Measurements from ENCODE around the gene SPATS2L.

SPATS2L gene

DNA sequence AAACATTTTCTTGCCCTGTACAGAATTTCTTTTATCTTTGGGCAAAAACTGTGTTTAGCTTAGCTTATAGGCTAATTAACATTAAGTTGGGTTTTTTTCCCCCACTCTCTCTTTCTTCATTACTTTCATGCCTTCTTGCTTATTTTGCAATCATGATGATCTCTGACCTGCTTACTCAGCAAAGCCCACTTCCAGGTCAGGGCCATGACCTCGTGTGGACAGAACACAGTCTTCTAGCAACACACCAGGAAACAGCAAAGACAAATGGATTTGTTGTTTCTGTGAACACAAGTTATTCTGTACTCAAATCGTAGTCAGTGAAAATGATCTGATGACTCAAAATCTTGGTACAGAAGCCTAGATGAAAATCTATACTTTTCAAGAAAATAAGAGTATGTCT is 60.7 kb downstream of the SPATS2L start:
- Histone ChIP-seq H3K9me3 (ENCODE audit: control insufficient read depth, insufficient read depth, low read depth, low read length) (no peaks in the 10 kb centered on the region), H3K36me3 (ENCODE audit: control insufficient read depth in 2 of 2, insufficient read depth in 1 of 2, low read length in 2 of 2) (no peaks in the 10 kb centered on the region), H3K4me1 (ENCODE audit: control insufficient read depth, insufficient read depth, low read length) (0 out of 2 replicates have a peak, but pooled peaks cover 3% of the 10 kb centered on the region), H3K27ac (ENCODE audit: extremely low read depth, low read depth, low read length) (no peak overlapping the region), H3K4me3 (ENCODE audit: low read depth, low read length) (no peak overlapping the region)
- CTCF ChIA-PET, result no interaction called here
- POLR2A ChIA-PET, result no interaction called here
- TF ChIP-seq ZNF354C (tag by site-specific recombination; IDR thresholded peaks at IDR 0.05; ENCODE audit: borderline replicate concordance, low read depth) (no peak), ZNF324 (tag by site-specific recombination; IDR thresholded peaks at IDR 0.05) (no peak), ZNF777 (tag by site-specific recombination; IDR thresholded peaks at IDR 0.05; ENCODE audit: borderline replicate concordance) (no peak), ZNF660 (tag by site-specific recombination; IDR thresholded peaks at IDR 0.05) (no peak), ZNF202 (tag by site-specific recombination; IDR thresholded peaks at IDR 0.05; ENCODE audit: borderline replicate concordance) (no peak)
- TF ChIP-seq, protein P1, sequence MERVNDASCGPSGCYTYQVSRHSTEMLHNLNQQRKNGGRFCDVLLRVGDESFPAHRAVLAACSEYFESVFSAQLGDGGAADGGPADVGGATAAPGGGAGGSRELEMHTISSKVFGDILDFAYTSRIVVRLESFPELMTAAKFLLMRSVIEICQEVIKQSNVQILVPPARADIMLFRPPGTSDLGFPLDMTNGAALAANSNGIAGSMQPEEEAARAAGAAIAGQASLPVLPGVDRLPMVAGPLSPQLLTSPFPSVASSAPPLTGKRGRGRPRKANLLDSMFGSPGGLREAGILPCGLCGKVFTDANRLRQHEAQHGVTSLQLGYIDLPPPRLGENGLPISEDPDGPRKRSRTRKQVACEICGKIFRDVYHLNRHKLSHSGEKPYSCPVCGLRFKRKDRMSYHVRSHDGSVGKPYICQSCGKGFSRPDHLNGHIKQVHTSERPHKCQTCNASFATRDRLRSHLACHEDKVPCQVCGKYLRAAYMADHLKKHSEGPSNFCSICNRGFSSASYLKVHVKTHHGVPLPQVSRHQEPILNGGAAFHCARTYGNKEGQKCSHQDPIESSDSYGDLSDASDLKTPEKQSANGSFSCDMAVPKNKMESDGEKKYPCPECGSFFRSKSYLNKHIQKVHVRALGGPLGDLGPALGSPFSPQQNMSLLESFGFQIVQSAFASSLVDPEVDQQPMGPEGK (tag by site-specific recombination; IDR thresholded peaks at IDR 0.05), result no peak

DNA sequence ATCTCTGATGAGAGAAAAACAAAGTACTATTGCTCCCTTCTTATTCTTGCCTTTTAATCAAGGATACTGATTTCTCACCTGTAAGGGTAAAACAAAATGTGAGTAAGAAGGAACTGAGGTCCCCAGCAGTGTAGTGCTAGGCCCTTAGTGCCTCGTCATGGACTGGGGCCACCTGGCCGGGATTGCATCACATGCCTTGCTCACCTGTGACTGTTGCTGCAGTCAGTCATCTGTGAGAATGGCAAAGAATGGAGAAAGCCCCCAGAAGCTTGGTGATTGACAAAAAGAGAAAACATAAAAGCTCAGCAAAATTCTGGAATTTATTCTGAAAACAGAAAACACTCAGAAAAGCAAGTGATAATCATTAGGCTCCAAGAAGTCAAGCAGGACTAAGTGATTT is 63.4 kb downstream of the SPATS2L start:
- Histone ChIP-seq H3K4me3 (ENCODE audit: low read depth, low read length) (no peak overlapping the region), H3K27ac (ENCODE audit: extremely low read depth, low read depth, low read length) (no peak overlapping the region), H3K9me3 (ENCODE audit: control insufficient read depth, insufficient read depth, low read depth, low read length) (no peaks in the 10 kb centered on the region), H3K36me3 (ENCODE audit: control insufficient read depth in 2 of 2, insufficient read depth in 1 of 2, low read length in 2 of 2) (no peaks in the 10 kb centered on the region), H3K4me1 (ENCODE audit: control insufficient read depth, insufficient read depth, low read length) (peaks cover 11% of the 10 kb centered on the region)
- POLR2A ChIA-PET, result no interaction called here
- CTCF ChIA-PET, result no interaction called here
- TF ChIP-seq ZNF785 (tag by site-specific recombination; IDR thresholded peaks at IDR 0.05), result no peak
- TF ChIP-seq ZNF266 (tag by site-specific recombination; IDR thresholded peaks at IDR 0.05; ENCODE audit: low read depth), result no peak
- no peak for TF ChIP-seq ZNF354C (tag by site-specific recombination; IDR thresholded peaks at IDR 0.05; ENCODE audit: borderline replicate concordance, low read depth)
- no peak for TF ChIP-seq ZFP3 (tag by site-specific recombination; IDR thresholded peaks at IDR 0.05; ENCODE audit: low read depth)
- TF ChIP-seq, protein P2, sequence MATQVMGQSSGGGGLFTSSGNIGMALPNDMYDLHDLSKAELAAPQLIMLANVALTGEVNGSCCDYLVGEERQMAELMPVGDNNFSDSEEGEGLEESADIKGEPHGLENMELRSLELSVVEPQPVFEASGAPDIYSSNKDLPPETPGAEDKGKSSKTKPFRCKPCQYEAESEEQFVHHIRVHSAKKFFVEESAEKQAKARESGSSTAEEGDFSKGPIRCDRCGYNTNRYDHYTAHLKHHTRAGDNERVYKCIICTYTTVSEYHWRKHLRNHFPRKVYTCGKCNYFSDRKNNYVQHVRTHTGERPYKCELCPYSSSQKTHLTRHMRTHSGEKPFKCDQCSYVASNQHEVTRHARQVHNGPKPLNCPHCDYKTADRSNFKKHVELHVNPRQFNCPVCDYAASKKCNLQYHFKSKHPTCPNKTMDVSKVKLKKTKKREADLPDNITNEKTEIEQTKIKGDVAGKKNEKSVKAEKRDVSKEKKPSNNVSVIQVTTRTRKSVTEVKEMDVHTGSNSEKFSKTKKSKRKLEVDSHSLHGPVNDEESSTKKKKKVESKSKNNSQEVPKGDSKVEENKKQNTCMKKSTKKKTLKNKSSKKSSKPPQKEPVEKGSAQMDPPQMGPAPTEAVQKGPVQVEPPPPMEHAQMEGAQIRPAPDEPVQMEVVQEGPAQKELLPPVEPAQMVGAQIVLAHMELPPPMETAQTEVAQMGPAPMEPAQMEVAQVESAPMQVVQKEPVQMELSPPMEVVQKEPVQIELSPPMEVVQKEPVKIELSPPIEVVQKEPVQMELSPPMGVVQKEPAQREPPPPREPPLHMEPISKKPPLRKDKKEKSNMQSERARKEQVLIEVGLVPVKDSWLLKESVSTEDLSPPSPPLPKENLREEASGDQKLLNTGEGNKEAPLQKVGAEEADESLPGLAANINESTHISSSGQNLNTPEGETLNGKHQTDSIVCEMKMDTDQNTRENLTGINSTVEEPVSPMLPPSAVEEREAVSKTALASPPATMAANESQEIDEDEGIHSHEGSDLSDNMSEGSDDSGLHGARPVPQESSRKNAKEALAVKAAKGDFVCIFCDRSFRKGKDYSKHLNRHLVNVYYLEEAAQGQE (tag by site-specific recombination; IDR thresholded peaks at IDR 0.05), result no peak
- TF ChIP-seq ZNF341 (tag by site-specific recombination; IDR thresholded peaks at IDR 0.05; ENCODE audit: low read depth), result no peak
- TF ChIP-seq ZFP37 (tag by site-specific recombination; IDR thresholded peaks at IDR 0.05), result no peak
- TF ChIP-seq, protein P3, sequence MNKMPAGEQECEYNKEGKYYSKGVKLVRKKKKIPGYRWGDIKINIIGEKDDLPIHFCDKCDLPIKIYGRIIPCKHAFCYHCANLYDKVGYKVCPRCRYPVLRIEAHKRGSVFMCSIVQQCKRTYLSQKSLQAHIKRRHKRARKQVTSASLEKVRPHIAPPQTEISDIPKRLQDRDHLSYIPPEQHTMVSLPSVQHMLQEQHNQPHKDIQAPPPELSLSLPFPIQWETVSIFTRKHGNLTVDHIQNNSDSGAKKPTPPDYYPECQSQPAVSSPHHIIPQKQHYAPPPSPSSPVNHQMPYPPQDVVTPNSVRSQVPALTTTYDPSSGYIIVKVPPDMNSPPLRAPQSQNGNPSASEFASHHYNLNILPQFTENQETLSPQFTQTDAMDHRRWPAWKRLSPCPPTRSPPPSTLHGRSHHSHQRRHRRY (tag by site-specific recombination; IDR thresholded peaks at IDR 0.05), result no peak
- no peak for TF ChIP-seq ZEB2 (tag by site-specific recombination; IDR thresholded peaks at IDR 0.05)
- TF ChIP-seq ZNF423 (tag by site-specific recombination; IDR thresholded peaks at IDR 0.05), result no peak
- TF ChIP-seq, protein P4, sequence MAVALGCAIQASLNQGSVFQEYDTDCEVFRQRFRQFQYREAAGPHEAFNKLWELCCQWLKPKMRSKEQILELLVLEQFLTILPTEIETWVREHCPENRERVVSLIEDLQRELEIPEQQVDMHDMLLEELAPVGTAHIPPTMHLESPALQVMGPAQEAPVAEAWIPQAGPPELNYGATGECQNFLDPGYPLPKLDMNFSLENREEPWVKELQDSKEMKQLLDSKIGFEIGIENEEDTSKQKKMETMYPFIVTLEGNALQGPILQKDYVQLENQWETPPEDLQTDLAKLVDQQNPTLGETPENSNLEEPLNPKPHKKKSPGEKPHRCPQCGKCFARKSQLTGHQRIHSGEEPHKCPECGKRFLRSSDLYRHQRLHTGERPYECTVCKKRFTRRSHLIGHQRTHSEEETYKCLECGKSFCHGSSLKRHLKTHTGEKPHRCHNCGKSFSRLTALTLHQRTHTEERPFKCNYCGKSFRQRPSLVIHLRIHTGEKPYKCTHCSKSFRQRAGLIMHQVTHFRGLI (tag by site-specific recombination; IDR thresholded peaks at IDR 0.05), result no peak

Data from HEK293 (cell line).